Stimulated activated CD8-positive, alpha-beta memory T cell treated with anti-CD3 and anti-CD28 coated beads, Interleukin-4, amount 100 ng/mL, for 4 hours (primary cell): Measurements from ENCODE around the gene TUBA4B.
"Not testable (repeated sequence)": the region's sequence is repeated elsewhere in the genome, so short reads cannot be mapped to it uniquely, and the experiment has no call there.

Experiments
- DNase-seq, 2 donors: peaks; one replicate each; pipeline ENCODE4 v3.0.0-alpha.2; 2020; ENCODE audit warnings: low read depth in 2 of 2, low spot score in 1 of 2

TUBA4B gene

GRCh38 chr2:219290381-219291171, 37.5 kb downstream of the TUBA4B start:
- DNase-seq, result no peak

DNA sequence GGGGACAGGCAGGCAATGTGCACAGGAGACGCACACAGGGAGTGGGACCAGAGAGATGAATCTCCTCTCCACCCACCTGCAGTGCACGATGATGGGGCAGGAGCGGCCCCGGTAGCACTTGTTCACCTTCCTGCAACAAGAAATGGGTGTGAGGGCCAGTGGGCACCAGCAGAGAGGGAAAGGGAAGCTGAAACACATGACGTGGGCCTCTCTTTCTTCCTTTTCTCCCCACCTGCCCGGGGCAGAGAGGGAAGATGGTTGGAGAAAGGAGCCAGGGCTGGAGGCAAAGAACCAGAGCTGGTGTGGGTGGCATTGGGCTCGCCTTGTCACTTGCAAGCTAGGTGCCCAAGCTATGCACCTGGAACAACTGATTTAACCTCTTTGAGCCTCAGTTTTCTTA, 38.4 kb downstream of the TUBA4B start:
- DNase-seq, result no peak

DNA sequence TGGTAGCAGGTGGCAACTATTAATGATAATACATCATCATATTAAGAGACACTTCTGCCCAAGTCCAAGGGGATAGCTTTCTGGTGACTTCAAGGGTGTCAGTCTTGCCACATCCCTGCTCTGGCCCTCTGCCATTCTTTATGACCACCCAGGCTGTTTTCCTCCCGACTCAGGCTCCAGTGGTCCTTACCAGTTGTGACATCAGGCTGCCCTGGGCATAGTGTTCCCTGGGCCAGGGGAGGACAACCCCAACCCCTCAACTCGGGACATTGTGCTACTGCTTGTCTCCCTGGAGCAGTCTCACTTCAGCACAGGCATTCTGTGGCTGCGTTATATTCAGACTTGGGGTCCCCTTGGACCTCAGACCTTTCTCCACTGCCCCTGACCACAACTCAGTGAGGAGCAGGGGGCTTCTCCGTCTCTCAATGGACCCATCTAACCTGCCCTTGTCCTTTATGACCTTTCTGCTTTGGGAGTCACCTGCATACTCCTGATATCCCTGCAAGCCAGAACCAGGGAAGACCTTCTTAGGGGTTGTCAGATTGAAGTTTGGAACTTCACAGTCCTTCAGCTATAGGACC, 39.0 kb downstream of the TUBA4B start:
- DNase-seq, result no peak

- DNase-seq, result no peak
These were observed 39.6 kb downstream of the TUBA4B start for GRCh38 chr2:219292616-219293015.

GRCh38 chr2:219293736-219294231, 40.7 kb downstream of the TUBA4B start:
- no peak for DNase-seq

DNA sequence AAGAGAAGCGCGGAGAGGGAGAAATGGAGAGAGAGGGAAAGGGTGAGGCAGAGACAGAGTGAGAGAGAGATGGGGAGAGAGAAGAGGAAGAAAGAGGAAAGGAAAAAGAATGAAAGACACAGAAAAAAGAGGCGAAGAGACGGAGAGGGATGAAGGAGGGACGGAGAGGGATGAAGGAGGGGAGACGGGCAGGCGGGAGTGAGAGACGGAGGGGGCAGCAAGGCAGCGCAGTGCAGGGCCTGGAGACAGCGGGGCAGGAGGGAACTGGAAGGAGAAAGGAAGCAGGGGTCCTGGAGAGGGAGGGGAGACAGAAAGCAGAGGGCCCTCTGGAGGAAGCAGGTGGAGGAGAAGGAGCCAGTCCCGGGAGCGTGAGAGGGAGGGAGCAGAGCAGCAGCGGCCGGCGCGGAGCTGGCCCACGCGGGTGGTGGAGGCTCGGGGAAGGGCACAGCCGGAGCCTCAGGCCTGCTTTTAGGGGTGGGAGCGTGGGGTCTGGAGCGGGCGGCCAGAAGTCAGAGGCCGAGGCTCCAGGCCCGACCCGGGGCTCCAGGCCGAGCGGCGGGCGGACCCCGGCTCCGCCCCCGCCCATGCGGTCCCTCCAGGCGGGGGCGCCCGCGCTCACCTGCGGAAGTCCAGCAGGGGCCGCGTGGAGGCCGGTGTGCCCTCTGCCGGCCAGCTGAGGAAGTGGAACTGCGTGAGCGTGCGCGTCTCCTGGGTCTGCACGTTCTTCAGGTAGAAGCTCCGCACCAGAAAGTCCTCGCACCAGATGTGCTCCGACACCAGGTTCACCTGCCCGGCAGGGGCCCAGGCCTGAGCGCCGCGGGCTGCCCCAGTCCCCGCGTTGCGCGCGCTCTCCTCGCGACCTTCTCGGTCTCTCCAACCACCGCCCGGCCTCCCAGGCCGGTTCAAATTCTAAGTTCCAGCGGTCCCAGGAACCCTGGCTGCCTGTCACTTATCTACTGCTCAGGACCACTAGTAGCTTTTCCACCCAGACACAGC, 41.6 kb downstream of the TUBA4B start:
- peak; percentile 71 to 73 for DNase-seq

DNA sequence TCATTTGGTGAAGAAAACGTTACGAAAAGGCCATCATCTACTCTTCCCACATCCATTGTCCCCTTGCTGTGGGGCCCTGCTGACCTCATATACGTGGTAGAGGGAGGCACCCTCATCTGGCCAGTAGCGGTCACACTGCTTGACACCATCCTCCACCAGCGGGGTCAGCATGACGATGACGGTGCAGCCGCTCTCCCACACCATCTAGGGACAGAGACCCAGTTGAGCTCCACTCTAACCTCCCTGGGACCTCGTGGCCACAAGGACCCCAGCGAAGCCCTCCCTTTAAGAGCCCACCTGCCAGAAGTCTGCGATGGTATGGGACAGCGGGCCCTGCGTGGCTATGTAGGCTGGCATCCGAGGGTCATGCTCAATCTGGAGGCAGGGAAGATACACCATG, 43.1 kb downstream of the TUBA4B start:
- DNase-seq, result no peak

DNA sequence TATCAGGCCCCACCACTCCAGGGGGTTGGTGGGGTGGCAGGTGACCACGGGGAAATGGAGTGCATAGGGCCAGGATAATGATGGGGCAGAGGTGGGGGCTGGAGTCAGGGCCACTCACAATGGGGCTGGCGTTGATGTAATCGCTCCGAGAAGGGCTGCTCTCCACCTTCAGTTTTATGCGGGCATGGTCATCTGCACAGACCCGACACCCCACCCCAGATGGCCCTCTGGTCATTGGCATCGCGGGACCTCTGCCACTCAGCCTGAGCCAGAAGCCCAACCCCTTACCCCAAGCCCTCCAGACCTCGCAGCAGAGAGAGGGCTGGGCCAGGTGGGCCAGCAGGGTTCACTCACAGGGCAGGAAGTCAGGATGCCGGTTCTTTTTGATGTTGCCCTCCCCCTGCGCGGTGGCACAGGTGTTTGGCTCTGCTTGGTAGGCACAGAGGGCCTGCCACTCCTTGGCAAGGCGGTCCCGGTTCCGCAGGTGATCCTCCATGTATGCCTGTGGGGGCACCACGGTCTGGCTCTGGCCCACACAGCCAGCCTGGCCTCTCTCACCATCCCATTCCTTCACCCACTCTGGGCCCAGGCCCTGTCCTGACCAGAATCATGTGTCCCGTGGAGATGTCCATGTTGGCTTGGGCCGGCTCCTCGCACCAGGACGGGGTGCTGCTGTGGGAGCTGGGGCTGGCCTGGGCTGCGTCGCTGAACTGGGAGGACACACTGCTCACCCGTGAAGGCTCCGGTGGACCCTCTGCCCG, 43.8 kb downstream of the TUBA4B start:
- no peak for DNase-seq

DNA sequence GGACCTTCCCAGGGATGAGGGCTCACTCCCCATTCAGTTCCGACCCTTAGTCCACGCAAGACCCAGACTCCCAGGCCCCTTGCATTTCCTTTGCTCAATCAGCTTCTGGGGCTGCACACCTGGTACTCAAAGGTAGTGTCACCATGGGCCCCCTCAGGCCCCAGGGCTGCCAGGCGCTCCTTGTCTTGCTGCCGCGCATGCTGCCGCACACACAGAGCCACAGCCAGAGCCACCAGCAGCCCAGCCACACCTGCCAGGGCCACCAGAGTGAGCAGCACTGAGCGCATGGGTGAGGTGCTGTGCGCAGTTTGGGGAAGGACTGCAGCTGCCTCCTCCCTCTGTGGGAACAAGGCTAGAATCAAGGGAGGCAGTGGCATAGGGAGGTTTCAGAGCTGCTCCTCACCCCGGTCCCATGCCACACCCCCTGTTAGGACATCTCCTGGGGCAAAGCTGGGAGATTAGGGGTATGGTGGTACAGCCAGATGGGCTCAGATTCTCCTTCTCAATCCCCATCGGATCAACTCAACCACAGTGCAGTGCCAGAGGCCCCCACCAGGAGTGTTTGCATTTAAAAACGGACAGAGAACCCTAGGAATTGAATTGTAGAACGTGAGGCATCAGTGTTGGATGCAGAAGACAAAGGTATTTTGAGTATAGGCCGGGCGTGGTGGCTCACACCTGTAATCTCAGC, 44.9 kb downstream of the TUBA4B start:
- no peak for DNase-seq

GRCh38 chr2:219298759-219299371, 45.8 kb downstream of the TUBA4B start:
- peak; percentile 73 to 88 for DNase-seq

GRCh38 chr2:219299372-219299760, 46.3 kb downstream of the TUBA4B start:
- DNase-seq, result no peak

DNA sequence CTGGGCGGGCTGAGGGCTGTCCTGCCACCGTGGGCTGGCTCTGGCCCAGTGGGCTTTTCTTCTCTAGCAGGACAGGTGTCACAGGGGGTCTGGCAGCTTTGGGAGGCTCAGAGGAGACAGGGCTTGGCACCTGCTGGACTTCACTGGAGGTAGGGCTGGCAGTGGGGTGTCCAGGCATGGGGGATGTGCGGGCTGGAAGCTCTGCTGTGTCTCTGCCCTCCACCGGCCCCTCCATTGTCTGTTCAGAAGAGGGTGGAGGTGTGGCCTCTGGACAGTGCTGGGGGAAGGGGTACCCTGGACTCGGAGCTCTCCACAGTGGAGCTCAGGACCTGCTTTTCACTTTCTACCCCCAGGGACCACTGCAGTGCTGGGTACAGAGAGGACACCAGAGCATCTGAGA, 47.0 kb downstream of the TUBA4B start:
- DNase-seq, result no peak

GRCh38 chr2:219302412-219302968, 49.4 kb downstream of the TUBA4B start:
- DNase-seq, result no peak

GRCh38 chr2:219304223-219304622, 51.2 kb downstream of the TUBA4B start:
- no peak for DNase-seq

- DNase-seq, result no peak
These were observed 53.0 kb downstream of the TUBA4B start for GRCh38 chr2:219306047-219306446.

DNA sequence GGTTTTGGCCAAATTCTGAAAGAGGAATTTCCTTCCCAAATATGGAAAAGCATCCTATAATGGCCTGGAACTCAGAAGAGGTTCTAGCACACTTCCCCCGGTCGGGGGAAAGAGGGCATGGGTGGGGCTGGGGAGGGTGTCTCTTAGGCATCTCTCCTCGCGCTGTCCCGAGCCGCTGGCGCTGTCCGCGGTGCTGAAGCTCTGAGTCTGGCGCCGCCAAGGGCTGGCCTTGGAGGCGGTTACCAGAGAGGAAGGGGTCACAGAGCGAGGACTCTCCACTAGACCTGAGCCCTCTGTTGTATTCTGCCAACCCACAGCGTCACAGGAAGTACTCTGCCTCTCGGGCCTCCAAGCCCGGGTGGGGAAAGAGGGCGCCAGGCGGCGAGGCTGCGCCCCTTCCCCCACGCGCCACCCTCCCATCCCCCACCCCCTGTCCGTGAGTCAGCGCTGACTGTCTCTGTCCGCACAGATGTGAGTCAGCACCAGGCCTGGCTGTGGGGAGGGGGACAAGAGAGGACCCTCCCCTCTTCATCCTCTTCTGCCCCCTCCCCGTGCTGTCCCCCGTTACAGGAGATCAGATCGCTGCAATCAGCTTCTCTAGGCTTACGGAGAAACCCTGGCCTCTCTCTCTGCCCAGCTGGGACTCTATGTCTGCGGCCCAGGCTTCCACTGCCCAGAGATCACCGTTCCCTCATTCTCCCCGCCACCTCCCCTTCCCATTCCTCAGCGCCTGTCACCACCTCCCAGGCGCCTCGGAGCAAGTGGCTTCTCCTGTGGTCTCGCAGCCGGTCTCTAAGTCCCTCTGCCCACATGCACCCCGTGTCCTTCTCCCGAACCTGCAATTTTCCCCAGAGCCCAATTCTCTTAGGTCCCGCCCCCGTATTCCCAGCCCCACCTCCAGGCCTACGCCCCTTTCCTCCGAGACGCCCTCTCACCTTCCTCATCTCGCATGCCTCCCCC, 55.4 kb downstream of the TUBA4B start:
- peak; percentile 15 to 43 for DNase-seq

DNA sequence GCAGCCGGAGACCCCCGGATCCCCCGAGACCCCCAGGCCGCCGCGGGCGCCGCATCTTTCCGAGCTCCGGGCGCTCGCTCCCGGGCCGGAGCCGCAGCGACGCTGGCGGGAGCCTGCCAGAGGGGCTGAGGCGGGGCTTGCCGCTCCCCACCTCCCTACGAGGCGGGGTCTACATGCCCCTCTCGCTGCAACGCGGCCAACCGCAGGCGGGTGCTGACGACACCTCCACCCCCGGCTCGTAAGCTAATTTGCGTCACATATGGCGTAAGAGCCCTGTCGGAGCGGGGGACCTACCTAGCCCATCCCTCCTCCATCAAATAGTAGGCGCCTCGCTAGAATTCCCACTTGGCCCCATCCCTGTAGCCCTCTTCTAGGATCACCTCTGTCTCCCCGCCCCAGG, 56.2 kb downstream of the TUBA4B start, which contains the start of gene PTPRN:
Gene PTPRN, minus strand, starts transcription at position 124 of the 400 bp plus-strand sequence. Its CDS starts 69 bp downstream, at position 55.
- DNase-seq, result no peak

- DNase-seq, result not testable (repeated sequence)
These were observed 59.7 kb downstream of the TUBA4B start for GRCh38 chr2:219312683-219313263.
